CD4-positive, alpha-beta T cell (primary cell): ENCODE measurements around the gene MRPL44. TPM values are rescaled to one million over a fixed set of nuclear protein-coding genes. Genes with fewer than 3 reads are reported as not detected.

ENCODE experiments used
- ATAC-seq: fragments of 200-7000 bp; cut with Tn5 transposase; one replicate; pipeline ENCODE4 v1.10.0; 2022; ENCODE audit warnings: mild to moderate bottlenecking; ENCODE audit not compliant: poor library complexity
- CTCF ChIA-PET: fragments of 350-600 bp; sonication (Branson Sonifier 250); formaldehyde crosslinking; loops from one replicate; lab custom pipeline; 2021; ENCODE audit warnings: antibody characterized with exemption, inconsistent platforms; lab: Charles Lee
- POLR2A ChIA-PET: fragments of 350-600 bp; sonication (Branson Sonifier 250); formaldehyde crosslinking; loops from one replicate; lab custom pipeline; 2021; ENCODE audit warnings: antibody characterized with exemption, inconsistent platforms; lab: Charles Lee
- DNase-seq, 14 experiments: peaks; one replicate each; pipeline ENCODE4 v3.0.0-alpha.2; 2013 to 2020; ENCODE audit warnings: mixed read lengths in 2 of 14
- H3K27ac ChIP-seq, 2 donors: one replicate each; pipeline versions ENCODE4 v1.5.1 to v1.7.0; 2013; ENCODE audit warnings: low read length in 2 of 2, low read depth in 1 of 2, mild to moderate bottlenecking in 1 of 2
- H3K27me3 ChIP-seq, 2 experiments: 1 replicate in 1 of 2; 2 replicates in 1 of 2; pipeline versions ENCODE4 v1.6.1 to v1.7.0; 2013; ENCODE audit warnings: low read length in 2 of 2, control low read depth in 1 of 2, mild to moderate bottlenecking in 1 of 2, moderate library complexity in 1 of 2; ENCODE audit not compliant: insufficient read depth in 2 of 2, control insufficient read depth in 1 of 2
- H3K36me3 ChIP-seq: one replicate; pipeline ENCODE4 v1.6.1; 2013; ENCODE audit warnings: low read length, control low read depth; ENCODE audit not compliant: insufficient read depth
- H3K4me1 ChIP-seq: one replicate; pipeline ENCODE4 v1.6.1; 2013; ENCODE audit warnings: low read length, control low read depth; ENCODE audit not compliant: insufficient read depth
- H3K4me3 ChIP-seq: one replicate; pipeline ENCODE4 v1.5.1; 2013; ENCODE audit warnings: mild to moderate bottlenecking, low read length, moderate library complexity
- H3K9me3 ChIP-seq, 2 experiments: 1 replicate in 1 of 2; 2 replicates in 1 of 2; pipeline versions ENCODE4 v1.6.1 to v1.7.0; 2013; ENCODE audit warnings: low read length in 2 of 2, mild to moderate bottlenecking in 2 of 2, control low read depth in 1 of 2, moderate library complexity in 1 of 2; ENCODE audit not compliant: control insufficient read depth in 1 of 2, insufficient read depth in 1 of 2
- H3K27ac Mint-ChIP-seq: one replicate; pipeline ENCODE4 v1.8.0; 2020; ENCODE audit warnings: mixed read lengths
- H3K27me3 Mint-ChIP-seq: one replicate; pipeline ENCODE4 v1.8.0; 2021; ENCODE audit warnings: mixed read lengths
- H3K36me3 Mint-ChIP-seq: one replicate; pipeline ENCODE4 v1.8.0; 2021; ENCODE audit warnings: low read depth, mixed read lengths
- H3K4me1 Mint-ChIP-seq: one replicate; pipeline ENCODE4 v1.8.0; 2021; ENCODE audit warnings: low read depth, mixed read lengths
- H3K4me3 Mint-ChIP-seq: one replicate; pipeline ENCODE4 v1.8.0; 2020; ENCODE audit warnings: mild to moderate bottlenecking, mixed read lengths
- H3K9me3 Mint-ChIP-seq: one replicate; pipeline ENCODE4 v1.8.0; 2020; ENCODE audit warnings: mixed read lengths
- intact Hi-C, 2 experiments: fragments of 100-400 bp; cut with DNase I in 1 of 2; cut with micrococcal nuclease in 1 of 2; formaldehyde crosslinking; loops; one replicate each; pipeline versions ENCODE4 v1.15.1 to v1.9.0; 2023 to 2025; cut with DNase I, micrococcal nuclease
- total RNA-seq, 174 experiments: library from RNA in 2 of 174; stranded (reverse) in 2 of 174; gene quantifications; one replicate each; pipeline ENCODE4 v1.2.3 and lab custom pipeline; 2021 to 2026
- TF ChIP-seq, protein P1 (sequence below): fragments of 200-600 bp; IDR thresholded peaks from one replicate; pipeline ENCODE4 v1.8.0; 2022; ENCODE audit warnings: antibody characterized with exemption, mild to moderate bottlenecking

Gene MRPL44
- total RNA-seq, 2 experiments from 2014 or later = 40.0 to 40.1 TPM

GRCh38 chr2:223932816-223933800 is 24.2 kb upstream of the MRPL44 start:
- no peak for ATAC-seq
- intact Hi-C loops = no loop called here
- no peak overlapping the region for H3K4me3 Mint-ChIP-seq
- ChIA-PET POLR2A (interaction anchor here (0.7 to 0.8 kb wide), 3 partner anchors 9 to 139 kb away, joined by 3 to 4 read pairs (median 3); no protein-coding TSS in a partner anchor), CTCF (no interaction called here)
- TF ChIP-seq, protein P1, sequence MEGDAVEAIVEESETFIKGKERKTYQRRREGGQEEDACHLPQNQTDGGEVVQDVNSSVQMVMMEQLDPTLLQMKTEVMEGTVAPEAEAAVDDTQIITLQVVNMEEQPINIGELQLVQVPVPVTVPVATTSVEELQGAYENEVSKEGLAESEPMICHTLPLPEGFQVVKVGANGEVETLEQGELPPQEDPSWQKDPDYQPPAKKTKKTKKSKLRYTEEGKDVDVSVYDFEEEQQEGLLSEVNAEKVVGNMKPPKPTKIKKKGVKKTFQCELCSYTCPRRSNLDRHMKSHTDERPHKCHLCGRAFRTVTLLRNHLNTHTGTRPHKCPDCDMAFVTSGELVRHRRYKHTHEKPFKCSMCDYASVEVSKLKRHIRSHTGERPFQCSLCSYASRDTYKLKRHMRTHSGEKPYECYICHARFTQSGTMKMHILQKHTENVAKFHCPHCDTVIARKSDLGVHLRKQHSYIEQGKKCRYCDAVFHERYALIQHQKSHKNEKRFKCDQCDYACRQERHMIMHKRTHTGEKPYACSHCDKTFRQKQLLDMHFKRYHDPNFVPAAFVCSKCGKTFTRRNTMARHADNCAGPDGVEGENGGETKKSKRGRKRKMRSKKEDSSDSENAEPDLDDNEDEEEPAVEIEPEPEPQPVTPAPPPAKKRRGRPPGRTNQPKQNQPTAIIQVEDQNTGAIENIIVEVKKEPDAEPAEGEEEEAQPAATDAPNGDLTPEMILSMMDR = no peak
- no peak overlapping the region for H3K27ac Mint-ChIP-seq
- H3K27me3 Mint-ChIP-seq = no peaks in the 10 kb centered on the region
- H3K36me3 Mint-ChIP-seq = no peaks in the 10 kb centered on the region
- no peak for DNase-seq
- no peaks in the 10 kb centered on the region for H3K9me3 Mint-ChIP-seq
- no peaks in the 10 kb centered on the region for H3K9me3 ChIP-seq
- no peak overlapping the region for H3K27ac ChIP-seq
- peaks cover 81% of the 10 kb centered on the region for H3K4me1 Mint-ChIP-seq
- no peaks in the 10 kb centered on the region for H3K27me3 ChIP-seq
- no peaks in the 10 kb centered on the region for H3K36me3 ChIP-seq
- peaks cover 38% of the 10 kb centered on the region for H3K4me1 ChIP-seq
- H3K4me3 ChIP-seq = no peak overlapping the region

DNA sequence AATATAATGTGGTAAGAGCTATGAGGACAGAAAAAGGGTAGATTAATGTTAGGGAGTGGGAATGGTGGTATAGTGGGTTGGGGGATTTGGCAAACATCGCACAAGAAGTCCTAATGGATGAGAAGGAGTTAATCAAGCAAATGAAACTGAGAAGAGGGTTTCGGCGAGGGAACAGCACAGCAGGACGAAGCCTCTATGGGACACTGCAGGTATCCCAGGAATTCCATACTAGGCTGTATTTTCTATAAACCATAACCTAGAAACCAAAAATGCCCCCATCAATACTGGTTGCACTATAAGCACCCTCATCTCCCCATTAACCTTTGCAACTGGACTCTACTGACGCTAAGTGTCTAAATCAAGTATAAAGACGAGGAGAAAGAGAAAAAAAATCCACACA is 22.4 kb upstream of the MRPL44 start:
- Mint-ChIP-seq H3K27me3 (no peaks in the 10 kb centered on the region), H3K4me1 (peaks cover 81% of the 10 kb centered on the region), H3K27ac (no peak overlapping the region), H3K36me3 (peaks cover 5% of the 10 kb centered on the region), H3K9me3 (no peaks in the 10 kb centered on the region), H3K4me3 (no peak overlapping the region)
- intact Hi-C loops = no loop called here
- Histone ChIP-seq H3K4me3 (no peak overlapping the region), H3K4me1 (peaks cover 26% of the 10 kb centered on the region), H3K27ac (no peak overlapping the region), H3K27me3 (no peaks in the 10 kb centered on the region), H3K9me3 (no peaks in the 10 kb centered on the region), H3K36me3 (no peaks in the 10 kb centered on the region)
- ATAC-seq (no peak), DNase-seq (no peak)
- CTCF ChIA-PET = no interaction called here
- TF ChIP-seq, protein P1 = no peak
- POLR2A ChIA-PET = no interaction called here

DNA sequence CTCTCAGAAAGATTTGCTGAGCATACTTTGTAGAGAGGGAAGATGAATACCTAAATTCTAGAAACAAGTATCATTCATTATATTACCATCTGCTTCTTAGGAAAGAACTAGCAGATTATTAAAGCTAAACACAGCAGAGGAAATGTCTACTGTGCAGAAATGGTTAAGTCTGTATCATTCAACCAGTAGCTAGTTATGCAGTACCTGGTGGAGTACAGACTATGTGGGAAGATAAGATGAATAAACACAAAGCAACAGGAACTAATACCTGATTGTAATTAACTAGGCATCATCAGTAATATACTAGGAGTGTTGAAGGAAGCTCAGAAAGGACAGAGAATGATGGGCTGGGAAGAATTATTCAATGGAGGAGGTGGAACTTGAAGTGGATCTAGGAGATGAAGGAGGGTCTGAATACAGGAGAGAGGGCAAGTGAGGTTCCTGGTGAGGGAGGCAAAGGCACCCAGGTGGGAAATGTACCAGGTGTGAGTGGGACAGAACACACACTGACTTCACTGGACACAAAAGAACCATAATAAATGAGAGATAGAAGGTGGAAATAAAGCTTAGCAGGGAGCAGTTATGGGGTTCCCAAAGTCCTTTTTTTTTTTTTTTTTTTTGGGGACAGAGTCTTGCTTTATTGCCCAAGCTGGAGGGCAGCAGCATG is 21.7 kb upstream of the MRPL44 start:
- ChIA-PET CTCF (no interaction called here), POLR2A (interaction anchor here (0.7 kb wide), 1 partner anchor 1014 kb away, joined by 3 read pairs; no protein-coding TSS in a partner anchor)
- Mint-ChIP-seq H3K4me1 (peaks cover 74% of the 10 kb centered on the region), H3K9me3 (no peaks in the 10 kb centered on the region), H3K27me3 (no peaks in the 10 kb centered on the region), H3K27ac (no peak overlapping the region), H3K36me3 (peaks cover 5% of the 10 kb centered on the region), H3K4me3 (no peak overlapping the region)
- Histone ChIP-seq H3K9me3 (no peaks in the 10 kb centered on the region), H3K36me3 (no peaks in the 10 kb centered on the region), H3K27ac (no peak overlapping the region), H3K27me3 (no peaks in the 10 kb centered on the region), H3K4me1 (peaks cover 18% of the 10 kb centered on the region), H3K4me3 (no peak overlapping the region)
- ATAC-seq (no peak), DNase-seq (no peak)
- TF ChIP-seq, protein P1 = no peak
- intact Hi-C loops = no loop called here
